ENCODE results near the gene OR7A10.
"Not testable (repeated sequence)": the region's sequence is repeated elsewhere in the genome, so short reads cannot be mapped to it uniquely, and the experiment has no call there.

Gene OR7A10

DNA sequence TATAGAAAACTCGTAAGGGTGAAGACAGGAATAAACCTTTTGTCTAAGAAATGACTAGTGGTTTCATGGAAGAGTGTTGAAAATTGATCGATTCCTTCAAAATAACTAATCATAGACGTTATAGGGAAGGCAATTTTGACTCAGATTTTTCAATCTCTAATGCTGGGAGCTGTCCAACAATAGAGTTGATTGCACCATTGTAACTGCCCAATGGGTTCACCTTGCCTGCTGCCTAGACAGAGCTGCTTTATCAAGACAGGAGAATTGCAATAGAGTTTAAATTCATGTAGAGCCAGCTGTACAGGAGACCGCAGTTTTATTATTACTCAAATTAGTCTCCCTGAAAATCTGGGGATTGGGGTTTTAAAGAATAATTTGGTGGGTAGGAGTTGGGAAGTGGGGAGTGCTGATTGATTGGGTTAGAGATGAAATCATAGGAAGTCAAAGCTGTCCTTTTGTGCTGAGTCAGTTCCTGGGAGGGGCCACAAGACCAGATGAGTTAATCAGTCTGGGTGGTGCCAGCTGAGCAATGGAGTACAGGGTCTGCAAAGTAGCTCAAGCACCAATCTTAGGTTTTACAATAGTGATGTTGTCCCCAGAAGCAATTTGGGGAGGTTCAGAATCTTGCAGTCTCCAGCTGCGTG lies 53.5 kb downstream of the OR7A10 start:
- no peak for DNase-seq (ENCODE audit: low spot score)

DNA sequence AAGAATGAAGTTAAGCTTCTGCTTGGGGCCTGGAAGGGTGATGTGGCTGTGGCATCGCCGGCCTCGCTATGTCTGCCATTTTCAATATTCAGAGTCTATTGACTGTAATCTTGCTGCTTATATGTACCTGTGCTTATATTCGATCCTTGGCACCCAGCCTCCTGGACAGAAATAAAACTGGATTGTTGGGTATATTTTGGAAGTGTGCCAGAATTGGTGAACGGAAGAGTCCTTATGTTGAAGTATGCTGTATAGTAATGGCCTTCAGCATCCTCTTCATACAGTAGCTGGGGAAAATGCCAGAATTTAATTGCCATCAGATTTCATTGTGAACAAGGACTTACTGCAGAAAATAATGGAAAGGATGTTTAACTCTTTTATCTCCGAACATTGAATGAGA lies 56.5 kb downstream of the OR7A10 start:
- DNase-seq (ENCODE audit: low spot score), result not testable (repeated sequence)
